A549 (cell line): ENCODE data around the gene FAM174B. TPM values are rescaled to one million over a fixed set of nuclear protein-coding genes. Genes with fewer than 3 reads are reported as not detected.

ENCODE experiments used
- ATAC-seq, 2 experiments: fragments of 200-7000 bp in 1 of 2; fragments of >200 bp in 1 of 2; cut with Nextera tagmentation in 1 of 2; cut with Tn5 transposase in 1 of 2; 3 replicates each; pipeline versions ENCODE4 v1.8.0 to v1.9.1; 2018 to 2020; ENCODE audit warnings: mild to moderate bottlenecking in 1 of 2, moderate library complexity in 1 of 2
- CTCF ChIA-PET: fragments of 300-600 bp; sonication (Branson Sonifier 250); formaldehyde crosslinking; extraction: SDS; loops from one replicate; lab custom pipeline; 2021; ENCODE audit warnings: antibody characterized with exemption, inconsistent platforms; lab: Yijun Ruan, JAX
- POLR2A ChIA-PET: fragments of 350-600 bp; formaldehyde crosslinking; extraction: SDS; loops from one replicate; lab custom pipeline; 2021; ENCODE audit warnings: antibody characterized with exemption, inconsistent platforms; lab: Yijun Ruan, JAX
- DNase-seq, 2 experiments: peaks; one replicate each; pipeline versions ENCODE4 v3.0.0 to v3.0.0-alpha.2; 2011 to 2016; ENCODE audit warnings: low read depth in 1 of 2, low spot score in 1 of 2
- FAIRE-seq: peaks from 2 replicates; lab custom pipeline; 2011; peaks lifted over from hg19 to GRCh38; lab: Jason Lieb, UNC
- H3K27ac ChIP-seq, 2 experiments: fragments of >200 bp; sonication (Bioruptor Twin); formaldehyde crosslinking; 3 replicates each; pipeline ENCODE4 v1.5.1; 2016 to 2017
- H3K4me1 ChIP-seq: fragments of >200 bp; sonication (Bioruptor Twin); formaldehyde crosslinking; 3 replicates; pipeline ENCODE4 v1.6.1; 2016
- H3K4me2 ChIP-seq: fragments of >200 bp; sonication (Bioruptor Twin); formaldehyde crosslinking; 3 replicates; pipeline ENCODE4 v1.6.1; 2016
- H3K4me3 ChIP-seq: fragments of >200 bp; sonication (Bioruptor Twin); formaldehyde crosslinking; 3 replicates; pipeline ENCODE4 v1.5.1; 2016
- H3K9me3 ChIP-seq: fragments of >200 bp; sonication (Bioruptor Twin); formaldehyde crosslinking; 3 replicates; pipeline ENCODE4 v1.6.1; 2016
- BCL3 ChIP-seq: fragments of >200 bp; sonication (Bioruptor Twin); formaldehyde crosslinking; IDR thresholded peaks from 3 replicates; pipeline ENCODE4 v1.6.1; 2016
- CBX2 ChIP-seq: fragments of 200-600 bp; sonication (generic); IDR thresholded peaks from 2 replicates; pipeline ENCODE4 v1.6.1; 2016; ENCODE audit warnings: low read depth, mild to moderate bottlenecking, borderline replicate concordance
- CHD4 ChIP-seq: fragments of 200-600 bp; sonication (generic); IDR thresholded peaks from 2 replicates; pipeline ENCODE4 v1.6.1; 2016; ENCODE audit warnings: antibody characterized with exemption, mild to moderate bottlenecking, borderline replicate concordance
- EHF ChIP-seq: fragments of 250-450 bp; sonication (Bioruptor Pico); IDR thresholded peaks from 2 replicates; pipeline ENCODE4 v1.5.0; 2020; ENCODE audit warnings: mild to moderate bottlenecking
- EHMT2 ChIP-seq: fragments of 200-600 bp; sonication (generic); IDR thresholded peaks from 2 replicates; pipeline ENCODE4 v1.6.1; 2016; ENCODE audit warnings: antibody characterized with exemption, low read depth, mild to moderate bottlenecking, moderate library complexity
- ELK1 ChIP-seq: fragments of 150-350 bp; IDR thresholded peaks from 2 replicates; pipeline ENCODE4 v1.6.1; 2014; ENCODE audit warnings: low read depth, mild to moderate bottlenecking, low read length
- EP300 ChIP-seq, 2 experiments: fragments of >200 bp; sonication (Bioruptor Twin); formaldehyde crosslinking; IDR thresholded peaks; 2 replicates in 1 of 2; 3 replicates in 1 of 2; pipeline ENCODE4 v1.6.1; 2016 to 2017
- FOSB ChIP-seq: fragments of 250-450 bp; sonication (Bioruptor Pico); IDR thresholded peaks from 2 replicates; pipeline ENCODE4 v1.5.0; 2020; ENCODE audit warnings: mild to moderate bottlenecking, moderate library complexity
- HDAC2 ChIP-seq: fragments of 200-600 bp; sonication (generic); IDR thresholded peaks from 2 replicates; pipeline ENCODE4 v1.6.1; 2016
- HOXB13 ChIP-seq: fragments of 250-450 bp; sonication (Bioruptor Pico); IDR thresholded peaks from 2 replicates; pipeline ENCODE4 v1.5.0; 2020; ENCODE audit warnings: low read depth, mild to moderate bottlenecking, moderate library complexity
- JUN ChIP-seq, 2 experiments: fragments of >200 bp; sonication (Bioruptor Twin); formaldehyde crosslinking; IDR thresholded peaks; 2 replicates in 1 of 2; 3 replicates in 1 of 2; pipeline ENCODE4 v1.6.1; 2016 to 2017
- KDM5A ChIP-seq: fragments of 200-600 bp; sonication (generic); IDR thresholded peaks from 2 replicates; pipeline ENCODE4 v1.6.1; 2016; ENCODE audit warnings: antibody characterized with exemption, mild to moderate bottlenecking
- MAZ ChIP-seq: fragments of 150-350 bp; IDR thresholded peaks from 2 replicates; pipeline ENCODE4 v1.6.1; 2014; ENCODE audit warnings: antibody characterized with exemption, low read depth, low read length, borderline replicate concordance
- MYC ChIP-seq: IDR thresholded peaks from 2 replicates; pipeline ENCODE4 v1.6.1; 2012; ENCODE audit warnings: mild to moderate bottlenecking, inconsistent platforms, low read length, improper control_type of control experiment, borderline replicate concordance
- POLR2A ChIP-seq: IDR thresholded peaks from 2 replicates; pipeline ENCODE4 v1.6.1; 2012; ENCODE audit warnings: mild to moderate bottlenecking, low read length
- SREBF2 ChIP-seq: fragments of 450-650 bp; IDR thresholded peaks from 2 replicates; pipeline ENCODE4 v1.6.1; 2014; ENCODE audit warnings: mild to moderate bottlenecking, moderate library complexity
- TP53 ChIP-seq: fragments of 250-450 bp; sonication (Bioruptor Pico); IDR thresholded peaks from 2 replicates; pipeline ENCODE4 v1.5.0; 2021; ENCODE audit warnings: mild to moderate bottlenecking, moderate library complexity
- ZC3H11A ChIP-seq: fragments of 450-650 bp; IDR thresholded peaks from 2 replicates; pipeline ENCODE4 v1.6.1; 2014; ENCODE audit warnings: antibody characterized with exemption, mild to moderate bottlenecking
- ZNF302 ChIP-seq: fragments of 250-450 bp; sonication (Bioruptor Pico); IDR thresholded peaks from 2 replicates; pipeline ENCODE4 v1.9.0; 2021; ENCODE audit warnings: inconsistent platforms, mild to moderate bottlenecking, moderate library complexity
- ZSCAN20 ChIP-seq: fragments of 250-450 bp; sonication (Bioruptor Pico); IDR thresholded peaks from 2 replicates; pipeline ENCODE4 v1.8.0; 2022; ENCODE audit warnings: mild to moderate bottlenecking, moderate library complexity
- WGBS: methylation state at CpG from one replicate; pipeline ENCODE4 v1.1.6; 2017; ENCODE audit errors: missing lambda C conversion rate; 5-methylcytosine and 5-hydroxymethylcytosine counted together
- polyA plus RNA-seq, 4 experiments: library from polyadenylated mRNA; depleted of rRNA in 3 of 4; stranded (reverse); fragments of >200 nt; fragmentation: RNase III in 1 of 4; extraction: RNeasy Plus Mini Kit Qiagen cat#74134 plus additional on column Dnase treatment in 1 of 4; gene quantifications; 2 replicates in 3 of 4; 3 replicates in 1 of 4; pipeline ENCODE4 v1.2.3, GENCODE V29; 2011 to 2017
- TF ChIP-seq, protein P1 (sequence below): fragments of >200 bp; sonication (Bioruptor Twin); formaldehyde crosslinking; IDR thresholded peaks from 2 replicates; pipeline ENCODE4 v1.6.1; 2016
- TF ChIP-seq, protein P2 (sequence below): fragments of 250-450 bp; sonication (Bioruptor Pico); IDR thresholded peaks from 2 replicates; pipeline ENCODE4 v1.5.0; 2021; ENCODE audit warnings: mild to moderate bottlenecking, moderate library complexity, borderline replicate concordance

Gene FAM174B
- polyA plus RNA-seq, 2 of the 4 experiments (the other 2 are of a cell fraction), result 4.6 to 13.9 TPM

DNA sequence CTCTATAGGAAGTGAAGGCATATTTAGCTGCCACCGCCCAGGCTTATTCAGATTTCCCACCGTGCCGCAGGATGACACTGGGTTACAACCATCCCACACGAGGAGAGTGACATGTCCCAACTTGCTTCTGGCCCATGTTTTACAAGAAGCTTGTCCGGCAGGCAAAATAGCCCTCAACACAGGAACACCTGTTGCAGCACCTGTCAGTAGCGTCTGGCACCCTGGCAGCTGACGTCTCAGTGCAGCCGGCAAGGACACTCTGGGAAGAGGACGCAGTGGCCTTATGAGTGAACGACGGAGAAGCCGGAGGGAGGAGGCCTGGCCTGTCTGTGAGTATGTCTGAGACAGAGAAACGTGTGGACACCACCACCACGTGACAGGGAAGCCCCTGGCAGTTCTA is 32.1 kb downstream of the FAM174B start:
- Histone ChIP-seq H3K9me3 (no peaks in the 10 kb centered on the region), H3K4me1 (peaks cover 5% of the 10 kb centered on the region; the same call in 2 of the 3 replicates), H3K27ac (no peak overlapping the region), H3K4me3 (no peak overlapping the region), H3K4me2 (no peak overlapping the region)
- ATAC-seq (no peak), FAIRE-seq (no peak), DNase-seq (no peak)
- CTCF ChIA-PET, result no interaction called here
- WGBS, result 81% methylated on average over 14 of the region's 14 CpGs
- POLR2A ChIA-PET, result no interaction called here
- TF ChIP-seq FOSB, result no peak
- no peak for TF ChIP-seq ELK1
- no peak for TF ChIP-seq POLR2A
- TF ChIP-seq HDAC2, result no peak
- no peak for TF ChIP-seq BCL3
- no peak for TF ChIP-seq HOXB13
- no peak for TF ChIP-seq ZC3H11A
- TF ChIP-seq ZNF302 (CRISPR knock-in tag), result no peak
- TF ChIP-seq MYC, result no peak
- no peak for TF ChIP-seq SREBF2
- TF ChIP-seq EHMT2, result no peak
- TF ChIP-seq, protein P1, sequence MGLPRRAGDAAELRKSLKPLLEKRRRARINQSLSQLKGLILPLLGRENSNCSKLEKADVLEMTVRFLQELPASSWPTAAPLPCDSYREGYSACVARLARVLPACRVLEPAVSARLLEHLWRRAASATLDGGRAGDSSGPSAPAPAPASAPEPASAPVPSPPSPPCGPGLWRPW, result no peak
- TF ChIP-seq MAZ, result no peak
- no peak for TF ChIP-seq EHF (CRISPR knock-in tag)
- TF ChIP-seq JUN (IDR thresholded peaks at IDR 0.05), result no peak
- no peak for TF ChIP-seq ZSCAN20 (CRISPR knock-in tag)
- TF ChIP-seq, protein P2, sequence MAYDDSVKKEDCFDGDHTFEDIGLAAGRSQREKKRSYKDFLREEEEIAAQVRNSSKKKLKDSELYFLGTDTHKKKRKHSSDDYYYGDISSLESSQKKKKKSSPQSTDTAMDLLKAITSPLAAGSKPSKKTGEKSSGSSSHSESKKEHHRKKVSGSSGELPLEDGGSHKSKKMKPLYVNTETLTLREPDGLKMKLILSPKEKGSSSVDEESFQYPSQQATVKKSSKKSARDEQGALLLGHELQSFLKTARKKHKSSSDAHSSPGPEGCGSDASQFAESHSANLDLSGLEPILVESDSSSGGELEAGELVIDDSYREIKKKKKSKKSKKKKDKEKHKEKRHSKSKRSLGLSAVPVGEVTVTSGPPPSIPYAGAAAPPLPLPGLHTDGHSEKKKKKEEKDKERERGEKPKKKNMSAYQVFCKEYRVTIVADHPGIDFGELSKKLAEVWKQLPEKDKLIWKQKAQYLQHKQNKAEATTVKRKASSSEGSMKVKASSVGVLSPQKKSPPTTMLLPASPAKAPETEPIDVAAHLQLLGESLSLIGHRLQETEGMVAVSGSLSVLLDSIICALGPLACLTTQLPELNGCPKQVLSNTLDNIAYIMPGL (CRISPR knock-in tag), result no peak
- TF ChIP-seq CHD4, result no peak
- no peak for TF ChIP-seq CBX2
- no peak for TF ChIP-seq EP300 (IDR thresholded peaks at IDR 0.05)

- no peak overlapping the region for H3K4me2 ChIP-seq
- no peak overlapping the region for H3K4me3 ChIP-seq
- ChIA-PET POLR2A (no interaction called here), CTCF (interaction anchor here (1.2 kb wide), 1 partner anchor 92 kb away, joined by 3 read pairs; no protein-coding TSS in a partner anchor)
- 91% methylated on average over 19 of the region's 19 CpGs for WGBS
- H3K9me3 ChIP-seq, result no peaks in the 10 kb centered on the region
- DNase-seq, result no peak
- H3K4me1 ChIP-seq, result peaks cover 19% of the 10 kb centered on the region
- no peak for ATAC-seq
- no peak for TF ChIP-seq KDM5A
- no peak for TF ChIP-seq ZNF302 (CRISPR knock-in tag)
- no peak for TF ChIP-seq MAZ
- no peak for TF ChIP-seq TP53 (CRISPR knock-in tag)
- FAIRE-seq, result no peak
- no peak overlapping the region for H3K27ac ChIP-seq
Observed at GRCh38 chr15:92621972-92622533, 33.5 kb downstream of the FAM174B start.
